HG03378 (cell line): Measurements from ENCODE around the gene MINDY4.

Source experiments
- ATAC-seq: cut with Tn5 transposase; IDR thresholded peaks from one replicate; pipeline ENCODE4 v1.9.1; 2021; ENCODE audit warnings: mild to moderate bottlenecking, moderate library complexity; ENCODE audit not compliant: unreplicated experiment

Gene MINDY4

DNA sequence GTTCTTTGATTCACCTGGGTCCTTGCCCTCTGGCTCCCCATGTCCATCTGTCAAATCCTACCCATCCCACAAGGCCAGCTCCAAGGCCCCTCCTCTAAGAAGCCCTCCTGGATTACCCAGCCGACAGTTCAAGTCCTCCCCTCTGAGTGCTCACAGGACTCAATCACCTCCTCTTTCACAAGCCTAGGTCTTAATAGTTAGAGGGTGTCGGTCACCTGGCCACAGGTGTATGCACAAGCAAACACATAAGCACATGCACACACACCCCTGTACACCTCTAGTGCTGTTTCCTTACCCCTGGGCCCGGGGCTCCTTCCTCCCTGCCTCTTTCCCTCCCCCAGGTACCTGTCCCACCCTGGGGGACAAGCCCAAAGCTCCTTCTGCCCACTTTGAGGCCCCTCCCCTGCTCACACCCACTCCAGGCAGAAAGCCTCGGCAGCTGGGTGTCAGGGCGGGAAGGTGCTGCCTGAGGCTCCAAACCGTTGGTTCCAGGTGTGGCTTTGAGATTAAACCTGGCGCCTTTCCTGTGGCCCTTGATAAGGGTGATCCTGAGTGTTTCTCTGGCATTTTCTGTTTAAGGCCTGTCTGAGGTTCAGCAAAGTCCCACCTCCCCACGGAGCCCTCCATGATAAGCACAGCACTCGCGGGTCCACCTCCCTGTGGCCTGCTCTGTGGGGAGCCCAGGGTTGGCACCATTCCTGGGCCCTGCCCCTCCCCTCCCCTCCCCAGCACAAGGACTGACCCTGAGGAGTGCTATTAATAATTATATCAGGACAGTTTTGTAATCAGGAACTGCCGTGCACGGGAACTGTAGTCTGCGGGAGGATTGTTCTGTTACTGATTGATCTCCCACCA is 125.8 kb downstream of the MINDY4 start:
- ATAC-seq: no peak

DNA sequence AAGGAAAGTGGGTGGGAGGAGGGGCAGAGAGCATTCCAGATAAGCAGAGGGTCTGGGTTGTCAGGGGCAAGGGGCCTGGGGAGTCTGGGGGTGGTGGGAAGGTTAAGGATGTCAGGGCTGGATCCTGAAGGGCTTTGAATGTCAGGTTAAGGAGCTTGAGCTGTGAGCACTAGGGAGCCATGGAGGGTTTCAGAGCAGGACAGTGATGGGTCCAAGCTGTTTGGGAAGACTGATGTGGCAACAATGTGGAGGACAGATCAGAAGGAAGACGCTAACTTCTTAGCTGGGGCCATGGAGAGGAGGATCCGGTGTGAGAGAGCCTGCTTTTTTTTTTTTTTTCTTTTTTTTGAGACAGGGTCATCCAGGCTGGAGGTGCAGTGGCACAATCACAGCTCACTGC is 126.6 kb downstream of the MINDY4 start:
- ATAC-seq: no peak

DNA sequence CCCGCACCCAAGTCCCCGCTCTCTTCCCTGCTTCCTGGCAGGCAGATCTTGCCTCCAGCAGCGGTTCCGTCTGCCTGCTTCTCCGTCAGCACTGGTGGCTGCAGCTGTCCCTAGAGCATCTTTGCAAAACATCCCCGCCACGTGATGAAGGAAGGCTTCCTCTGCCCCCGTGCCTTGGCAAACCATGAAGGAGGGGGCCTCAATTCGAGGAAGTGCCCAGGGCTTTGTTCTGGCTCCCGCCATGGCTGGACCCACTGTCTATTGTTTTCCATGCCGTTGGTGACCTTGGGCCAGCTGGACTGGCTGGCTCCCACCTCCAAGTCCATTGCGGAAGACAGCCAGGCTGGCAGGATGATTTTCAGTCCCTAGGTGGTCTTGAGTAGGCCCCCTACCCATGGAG is 127.2 kb downstream of the MINDY4 start:
- ATAC-seq: no peak

DNA sequence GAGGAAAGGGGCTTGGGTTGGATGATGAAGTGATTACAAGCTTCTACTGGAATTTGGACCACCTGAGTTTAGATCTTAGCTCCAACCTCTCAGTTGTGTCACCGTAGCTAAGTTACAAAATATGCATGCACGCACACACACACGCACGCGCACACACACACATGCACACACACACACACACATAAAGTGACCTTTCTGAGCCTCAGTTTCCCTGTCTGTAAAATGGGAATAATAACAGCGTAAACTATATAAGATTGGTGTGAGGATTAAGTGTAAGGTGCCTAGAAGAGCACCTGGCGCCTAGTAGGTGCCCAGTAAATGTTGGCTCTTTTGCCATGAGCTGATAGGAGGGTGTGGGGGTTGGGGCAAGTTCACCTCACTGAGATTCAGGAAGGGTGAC is 127.8 kb downstream of the MINDY4 start:
- no peak for ATAC-seq

DNA sequence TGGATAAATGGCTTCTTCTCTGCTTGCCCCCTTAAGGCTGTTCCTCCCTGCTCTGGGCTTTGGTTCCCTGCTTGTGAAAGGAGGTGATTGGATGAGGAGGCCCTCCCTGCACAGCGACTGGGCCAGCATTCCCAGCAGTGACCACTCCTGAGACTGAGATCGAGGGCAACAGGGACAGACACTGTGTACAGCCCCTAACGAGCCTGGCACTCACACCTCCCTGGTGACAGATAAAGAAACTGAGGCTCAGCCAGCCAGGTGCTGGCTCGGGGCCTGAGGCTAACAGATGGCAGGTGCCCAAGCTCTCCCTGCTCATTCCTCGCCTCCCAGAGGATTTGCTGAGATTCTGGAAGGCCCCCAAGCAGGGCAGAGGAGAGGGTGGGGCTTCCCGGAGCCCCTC is 128.4 kb downstream of the MINDY4 start:
- no peak for ATAC-seq

DNA sequence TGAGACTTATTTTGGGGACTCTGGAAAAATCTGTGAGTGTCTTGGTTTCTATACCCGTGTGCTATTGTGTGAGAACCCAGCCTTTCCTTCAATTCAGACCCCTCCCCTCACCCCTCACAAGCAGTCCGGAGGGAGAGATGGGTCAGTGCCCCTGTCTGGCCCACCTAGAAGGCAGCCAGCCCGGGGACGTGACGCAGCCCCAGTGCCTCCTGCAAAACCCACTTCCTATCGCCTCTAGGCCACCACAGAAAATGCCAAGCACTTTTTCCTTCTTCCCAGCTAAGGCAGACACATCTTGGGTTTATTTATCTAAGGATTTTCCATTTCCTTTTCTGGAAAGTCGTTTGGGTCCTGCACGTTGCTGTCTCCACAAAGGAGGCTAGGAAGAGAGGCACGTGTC is 128.8 kb downstream of the MINDY4 start:
- no peak for ATAC-seq

DNA sequence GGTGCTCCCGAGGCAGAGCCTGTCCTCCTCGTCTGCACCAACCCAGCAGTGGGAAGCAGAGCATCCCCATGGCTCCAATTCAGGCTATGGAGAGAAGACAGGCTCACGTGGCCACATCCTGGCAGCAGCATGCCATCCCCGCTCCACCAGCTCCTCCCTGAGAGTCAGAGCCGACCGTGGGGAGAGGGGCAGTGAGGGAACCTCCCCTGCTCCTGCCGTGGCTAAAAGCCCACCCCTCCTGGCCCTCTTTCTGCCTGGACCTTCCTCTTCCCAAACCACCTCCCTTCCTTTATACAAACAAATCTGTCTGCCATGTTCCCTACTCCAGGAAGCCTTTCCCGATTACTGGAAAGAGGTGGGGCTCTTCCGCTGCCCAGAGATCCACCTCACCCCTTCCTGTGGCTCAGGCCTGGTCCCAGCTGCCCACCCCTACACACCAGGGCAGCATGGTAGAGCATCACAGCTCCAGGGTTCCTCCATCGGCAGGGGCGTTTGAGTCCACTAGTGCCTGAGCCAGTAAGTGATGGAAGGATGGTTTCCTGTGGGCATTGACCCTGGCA is 129.7 kb downstream of the MINDY4 start:
- ATAC-seq: no peak

DNA sequence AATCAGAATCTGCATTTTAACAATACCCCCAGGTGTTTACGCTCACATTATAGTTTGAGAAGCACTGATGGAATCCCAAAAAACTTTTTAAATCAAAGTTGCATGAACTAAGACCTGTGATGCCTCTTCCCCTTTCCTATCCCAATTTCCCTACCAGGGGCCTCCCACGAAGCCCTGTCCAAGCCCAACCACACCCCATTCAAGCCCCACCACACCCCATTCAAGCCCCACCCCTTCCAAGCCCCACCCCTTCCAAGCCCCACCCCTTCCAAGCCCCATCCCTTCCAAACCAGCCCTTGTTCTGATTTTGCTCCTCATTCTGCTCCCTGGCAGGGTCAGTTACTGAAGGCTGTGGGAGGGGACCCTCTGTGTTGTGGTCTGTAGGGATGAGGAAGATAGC is 130.6 kb downstream of the MINDY4 start:
- ATAC-seq: no peak

DNA sequence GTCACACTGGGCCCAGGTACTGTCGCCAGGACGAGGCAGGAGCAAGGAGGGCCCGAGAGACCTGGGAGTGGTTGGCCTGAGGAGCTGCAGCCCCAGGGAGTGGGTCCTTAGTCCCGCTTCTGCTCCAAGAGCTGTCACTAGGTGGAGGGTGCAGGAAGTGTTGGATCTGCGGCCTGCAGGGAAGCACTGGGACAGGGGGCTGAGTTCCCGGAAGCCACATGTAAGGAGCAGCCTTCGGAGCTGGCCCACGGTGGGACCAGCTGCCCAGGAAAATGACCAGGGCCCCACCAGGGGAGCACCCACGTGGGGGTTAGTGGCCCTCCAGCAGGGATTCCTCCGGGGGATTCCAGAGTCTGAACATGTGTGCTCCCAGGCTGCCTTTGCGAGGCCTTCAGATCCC is 131.2 kb downstream of the MINDY4 start:
- ATAC-seq: no peak

DNA sequence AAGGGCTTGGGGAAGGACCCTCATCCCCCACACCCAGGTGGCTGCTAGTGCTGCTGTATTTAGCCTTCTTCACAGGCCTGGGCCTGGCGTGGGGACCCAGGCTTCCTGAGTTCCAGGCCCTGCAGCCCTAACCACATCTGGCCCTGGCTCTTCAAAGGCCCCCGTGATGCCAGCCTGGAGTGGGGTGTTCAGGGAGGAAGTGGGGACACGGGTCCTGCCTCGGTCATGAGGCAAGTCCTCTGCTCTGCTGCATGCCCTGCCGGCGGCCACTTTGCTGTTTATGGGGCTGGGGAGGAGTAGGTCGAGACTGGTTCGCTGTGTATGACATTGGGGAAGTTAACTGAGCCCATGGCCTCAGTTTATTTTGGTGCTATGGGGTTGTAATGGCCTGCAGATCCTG is 131.9 kb downstream of the MINDY4 start:
- ATAC-seq: no peak

DNA sequence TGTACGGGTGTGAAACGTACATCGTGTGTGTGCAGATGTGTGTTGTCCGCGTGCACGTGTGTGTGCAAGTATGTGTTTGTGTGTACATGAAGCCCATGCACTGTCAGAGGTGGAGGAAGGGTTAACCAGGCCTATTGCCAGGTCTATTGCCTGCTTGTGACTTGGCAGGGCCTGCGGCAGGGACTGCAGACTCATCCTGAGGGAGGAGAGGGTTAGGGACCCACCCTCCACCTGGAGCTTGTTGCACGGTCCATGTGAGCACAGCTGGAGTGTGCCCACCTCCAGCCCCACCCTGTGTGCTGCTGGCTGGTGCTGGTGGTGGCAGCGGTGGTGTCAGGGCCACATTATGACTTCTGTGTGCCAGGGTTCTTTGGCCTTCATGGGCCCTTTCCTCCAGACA is 133.3 kb downstream of the MINDY4 start:
- ATAC-seq: no peak

DNA sequence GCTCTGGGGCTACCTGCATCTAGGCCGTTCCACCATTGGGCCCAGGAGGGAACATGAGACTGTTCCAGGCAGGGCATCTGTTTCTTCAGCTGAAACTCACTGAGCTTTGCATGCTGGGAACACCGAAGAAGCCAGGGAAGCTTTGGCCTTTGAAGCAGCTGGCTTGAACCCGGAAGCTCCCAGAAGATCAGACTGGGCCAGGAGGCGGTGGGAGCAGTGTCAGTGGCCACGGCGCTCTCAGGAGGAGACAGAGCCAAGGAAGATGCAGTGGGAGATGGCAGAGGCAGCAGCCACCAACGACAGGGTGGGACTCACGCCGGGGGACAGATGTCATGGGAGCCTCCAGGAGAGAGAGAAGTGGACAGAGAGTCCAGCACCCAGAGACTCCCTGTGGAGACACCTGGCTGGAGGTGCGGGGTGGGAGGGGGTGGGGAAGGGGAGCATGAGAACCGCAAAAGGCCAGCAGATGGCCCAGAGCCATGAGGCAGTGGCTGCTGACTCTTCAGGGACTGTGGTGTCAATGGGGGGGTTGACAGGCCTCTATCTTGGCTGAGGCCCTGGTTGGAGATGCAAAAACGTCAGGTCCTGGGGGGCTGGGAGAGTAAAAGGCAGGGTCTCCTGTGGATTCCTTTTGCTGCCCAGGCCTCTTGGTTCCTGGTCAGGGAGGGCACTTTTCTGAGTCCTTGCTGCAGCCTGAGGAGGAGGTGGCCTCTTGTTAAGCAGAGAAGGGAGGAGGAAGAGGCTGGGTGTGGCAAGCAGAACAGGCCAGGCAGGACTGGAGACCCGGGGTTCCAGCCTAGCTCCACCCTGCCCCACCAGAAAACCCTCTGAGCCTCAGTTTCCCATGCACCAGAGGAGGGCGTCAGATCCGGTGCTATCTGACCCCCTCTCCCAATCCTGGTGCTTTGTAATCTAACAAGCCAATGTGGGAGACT is 134.1 kb downstream of the MINDY4 start:
- ATAC-seq: no peak

DNA sequence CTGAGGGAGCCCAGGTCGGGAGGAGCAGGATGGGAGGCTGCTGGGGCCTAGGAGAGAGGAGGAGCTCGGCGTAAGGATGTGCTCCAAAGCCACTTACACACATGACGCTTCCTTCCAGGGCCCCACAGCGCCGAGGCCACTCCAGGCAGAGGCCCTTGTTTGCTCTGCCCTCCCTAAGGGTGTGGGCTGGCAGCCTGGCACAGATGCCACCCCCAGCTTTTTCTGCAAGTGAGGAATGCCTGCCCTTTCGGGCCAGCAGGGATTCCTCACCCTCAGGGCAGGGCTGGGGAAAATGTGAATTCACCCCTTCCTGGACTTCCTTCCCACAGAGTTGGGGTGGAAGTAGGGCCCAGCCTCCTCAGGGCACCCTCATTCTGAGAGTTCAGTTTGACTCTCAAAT is 134.8 kb downstream of the MINDY4 start:
- ATAC-seq: no peak

DNA sequence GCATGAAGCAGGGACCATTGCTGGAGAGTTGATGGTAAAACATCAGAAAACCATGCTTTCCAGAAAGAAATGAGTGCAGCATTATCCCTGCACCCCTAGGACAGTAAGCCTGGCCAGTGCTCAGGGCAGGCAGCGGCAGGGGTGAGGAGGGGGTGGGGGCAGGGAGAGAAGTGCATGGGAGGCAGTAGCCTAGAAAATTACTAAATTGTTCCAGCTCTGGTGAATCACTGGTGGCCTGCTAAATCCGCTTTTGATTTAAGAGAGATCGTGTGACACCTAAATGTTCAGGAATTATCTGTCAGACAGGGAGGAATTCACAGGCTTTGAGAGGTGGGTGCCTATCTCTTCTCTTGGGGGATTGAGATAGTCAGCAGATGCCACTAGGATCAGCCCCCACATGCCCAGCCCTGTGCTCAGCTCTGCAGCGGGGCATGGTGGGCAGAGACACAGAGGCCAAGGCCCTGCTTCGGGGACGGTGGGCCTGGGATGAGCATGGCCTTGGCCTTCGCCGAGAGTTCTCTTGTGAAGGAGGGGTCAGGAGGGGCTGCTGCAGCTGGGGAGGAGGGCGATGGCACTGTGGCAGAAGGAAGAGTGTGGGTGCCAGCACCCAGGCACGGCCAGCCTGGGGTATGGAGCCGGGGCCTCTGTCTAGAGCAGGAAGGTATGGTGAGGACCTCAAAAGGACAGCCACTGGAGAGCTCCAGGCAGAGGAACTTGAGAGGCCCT is 135.5 kb downstream of the MINDY4 start:
- no peak for ATAC-seq

DNA sequence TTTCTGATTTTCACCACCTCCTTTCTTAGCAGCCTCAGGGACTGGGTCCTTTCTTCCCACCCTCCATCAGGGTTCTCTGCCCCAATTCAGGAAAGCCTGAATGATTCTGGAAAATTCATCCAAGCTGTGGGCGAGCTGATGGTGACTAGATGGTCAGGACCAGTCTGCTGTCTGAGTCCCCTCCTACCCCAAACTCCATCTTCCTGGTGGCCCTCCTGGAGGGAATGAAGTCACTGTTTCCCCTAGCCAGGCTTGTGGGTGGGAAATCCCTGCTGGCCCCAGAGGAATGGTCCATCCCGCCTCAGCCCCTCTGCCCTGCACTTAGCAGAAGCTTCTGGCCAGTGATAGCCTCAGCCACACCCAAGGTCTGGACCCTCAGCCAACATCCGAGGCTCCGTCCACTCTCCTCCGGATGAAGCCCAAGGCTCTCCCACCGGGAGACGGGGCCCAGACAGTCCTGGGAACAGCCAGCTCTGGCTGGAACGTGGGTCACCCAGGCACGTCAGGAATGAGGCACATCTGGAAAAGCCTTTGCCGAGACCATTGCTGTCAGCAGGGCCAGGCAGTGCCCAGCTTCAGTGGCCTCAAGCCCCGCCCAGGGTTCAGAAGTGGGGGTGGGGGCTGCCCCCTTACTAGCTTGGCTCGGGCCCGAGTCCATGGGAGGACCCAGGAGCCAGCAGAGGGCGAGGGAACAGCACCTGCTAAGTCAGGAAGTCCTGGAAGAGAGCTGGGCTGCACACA is 136.5 kb downstream of the MINDY4 start:
- ATAC-seq: no peak

DNA sequence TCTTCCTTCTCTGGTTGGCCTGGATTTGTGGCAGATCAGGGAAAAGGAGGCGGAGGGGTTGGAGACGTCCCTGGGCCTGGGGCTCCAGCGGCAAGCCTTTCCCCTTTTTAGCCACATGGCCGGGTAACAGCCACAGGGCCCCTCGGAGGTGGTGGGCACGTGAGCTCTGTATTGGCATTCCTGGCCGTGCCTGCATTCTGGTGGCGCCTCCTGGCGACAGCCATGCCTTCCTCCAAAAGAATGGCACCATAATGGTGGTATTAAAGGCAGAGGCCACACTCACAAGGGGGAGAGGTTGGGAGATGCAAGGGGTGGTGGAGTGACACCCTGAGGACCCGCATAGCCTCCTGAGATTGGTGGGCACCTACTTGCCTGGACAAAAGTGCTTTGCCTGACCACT is 137.5 kb downstream of the MINDY4 start:
- ATAC-seq: no peak

DNA sequence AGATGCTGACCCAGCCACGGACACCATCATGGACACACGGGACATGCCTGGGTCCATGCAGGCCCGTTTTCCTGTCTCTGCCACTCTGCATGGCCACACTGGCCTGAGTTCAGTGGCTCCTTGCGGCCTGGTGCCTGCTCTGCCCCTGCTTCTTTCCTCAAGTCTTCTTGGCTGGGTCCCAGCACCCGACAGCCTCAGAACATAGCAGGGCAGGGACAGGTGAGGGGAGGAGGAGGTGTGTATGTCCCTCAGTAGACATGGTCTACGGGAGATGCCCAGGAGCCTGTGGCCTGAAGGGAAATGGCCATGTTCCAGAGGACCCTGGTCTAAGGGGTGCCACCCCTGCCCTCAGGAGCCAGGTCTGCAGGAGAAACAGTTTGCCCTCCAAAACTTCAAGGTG is 138.2 kb downstream of the MINDY4 start:
- no peak for ATAC-seq

DNA sequence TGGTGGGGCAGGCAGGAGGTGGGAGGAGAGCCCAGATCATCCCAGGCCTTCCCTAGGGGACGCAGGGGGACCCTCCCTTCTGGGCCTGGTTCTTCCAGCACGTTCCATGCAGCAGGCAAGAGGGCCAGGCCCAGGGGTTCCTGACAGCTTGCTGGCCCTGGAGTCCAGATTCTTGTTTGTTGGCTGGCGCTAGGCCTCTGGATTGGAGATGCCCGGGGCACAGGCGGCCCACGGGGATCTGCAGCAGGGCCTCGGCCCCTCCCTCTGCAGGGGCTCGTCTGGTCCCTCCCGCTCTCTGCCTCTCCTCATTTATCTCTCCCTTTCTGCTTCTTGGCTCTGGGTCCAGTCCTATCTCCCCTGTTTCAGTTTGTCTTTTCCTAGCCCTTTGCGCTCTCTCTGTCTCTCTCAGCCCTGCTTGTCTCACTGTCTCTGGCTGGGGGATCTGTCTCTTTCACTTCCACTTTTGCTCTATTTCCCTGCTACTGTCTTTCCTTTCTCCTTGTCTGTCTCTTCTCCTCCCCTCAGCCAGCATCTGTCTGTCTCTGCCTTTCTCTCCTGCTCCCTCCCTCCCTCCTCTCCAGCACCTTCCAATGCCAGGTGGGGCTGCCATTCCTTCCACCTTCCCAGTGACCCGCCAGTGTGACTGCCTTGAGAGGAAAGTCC is 139.3 kb downstream of the MINDY4 start:
- no peak for ATAC-seq

DNA sequence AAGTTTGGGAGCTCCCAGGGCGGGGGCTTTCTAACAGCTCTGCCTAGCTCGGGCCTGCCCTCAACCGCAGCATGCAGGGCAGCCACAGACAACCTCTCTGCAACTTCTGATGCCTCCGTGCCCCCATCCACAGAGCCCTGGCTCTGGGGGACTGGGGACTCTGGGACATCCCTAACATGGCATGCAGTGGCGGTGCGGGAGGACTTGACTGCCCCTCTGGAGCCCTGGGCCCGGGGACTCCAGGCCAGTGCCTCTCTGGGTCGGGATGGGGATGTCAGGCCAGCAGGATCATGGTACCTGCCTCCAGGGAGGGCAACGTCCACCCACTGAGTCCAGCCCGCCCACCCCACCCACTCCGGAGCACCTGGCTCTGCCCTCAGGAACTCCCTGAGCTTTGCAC is 139.9 kb downstream of the MINDY4 start:
- ATAC-seq: no peak

DNA sequence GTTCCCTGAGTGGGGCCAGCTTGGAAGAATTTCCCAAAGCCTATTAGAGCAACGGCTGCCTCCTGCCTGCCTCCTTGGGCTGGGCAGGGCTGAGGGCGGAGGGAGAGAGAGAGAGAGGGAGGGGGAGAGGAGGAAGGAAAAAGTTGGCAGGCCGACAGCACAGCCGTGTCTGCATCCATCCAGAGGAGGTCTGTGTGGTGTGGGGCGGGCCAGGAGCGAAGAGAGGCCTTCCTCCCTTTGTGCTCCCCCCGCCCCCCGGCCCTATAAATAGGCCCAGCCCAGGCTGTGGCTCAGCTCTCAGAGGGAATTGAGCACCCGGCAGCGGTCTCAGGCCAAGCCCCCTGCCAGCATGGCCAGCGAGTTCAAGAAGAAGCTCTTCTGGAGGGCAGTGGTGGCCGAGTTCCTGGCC is 140.3 kb downstream of the MINDY4 start, which contains the start of gene AQP1:
AQP1 (plus strand) TSS at position 293 of the 409 bp plus-strand sequence; CDS start at position 350, 57 bp downstream.
- no peak for ATAC-seq
